Heart left ventricle (tissue), 16 donors: ENCODE data around the gene SLC39A5. TPM values are rescaled to one million over a fixed set of nuclear protein-coding genes. Genes with fewer than 3 reads are reported as not detected.

ENCODE experiments used
- ATAC-seq, 4 donors: fragments of 200-7000 bp; cut with Tn5 transposase; one replicate each; pipeline ENCODE4 v1.9.1; 2020 to 2022; ENCODE audit warnings: moderate library complexity in 4 of 4, mild to moderate bottlenecking in 3 of 4, moderate number of reproducible peaks in 1 of 4
- DNase-seq, 5 donors: peaks; one replicate each; pipeline ENCODE4 v3.0.0-alpha.2; 2020
- H3K27ac ChIP-seq, 12 donors: fragments of 200-600 bp; sonication (generic) in 4 of 12; one replicate each; pipeline versions ENCODE4 v1.5.0 to v1.8.0; 2016 to 2022; ENCODE audit warnings: mild to moderate bottlenecking in 2 of 12
- H3K27me3 ChIP-seq, 9 donors: fragments of 200-600 bp; sonication (generic) in 2 of 9; one replicate each; pipeline versions ENCODE4 v1.5.1 to v1.8.0; 2016 to 2022; ENCODE audit warnings: mild to moderate bottlenecking in 3 of 9
- H3K36me3 ChIP-seq, 9 donors: fragments of 200-600 bp; sonication (generic) in 2 of 9; one replicate each; pipeline versions ENCODE4 v1.5.0 to v1.8.0; 2018 to 2022; ENCODE audit warnings: mild to moderate bottlenecking in 2 of 9
- H3K4me1 ChIP-seq, 12 donors: fragments of 200-600 bp; sonication (generic) in 4 of 12; one replicate each; pipeline versions ENCODE4 v1.5.0 to v1.8.0; 2016 to 2022; ENCODE audit warnings: mild to moderate bottlenecking in 3 of 12
- H3K4me3 ChIP-seq, 12 donors: fragments of 200-600 bp; sonication (generic) in 4 of 12; one replicate each; pipeline versions ENCODE4 v1.5.0 to v1.8.0; 2017 to 2022; ENCODE audit warnings: mild to moderate bottlenecking in 9 of 12, moderate library complexity in 4 of 12
- H3K9me3 ChIP-seq, 12 donors: fragments of 200-600 bp; sonication (generic) in 4 of 12; one replicate each; pipeline versions ENCODE4 v1.5.0 to v1.8.0; 2016 to 2022; ENCODE audit warnings: mild to moderate bottlenecking in 1 of 12
- POLR2A ChIP-seq, 2 donors: fragments of 450-650 bp; IDR thresholded peaks; one replicate each; pipeline ENCODE4 v1.6.1; 2017; ENCODE audit warnings: antibody characterized with exemption in 2 of 2, mild to moderate bottlenecking in 2 of 2, moderate library complexity in 2 of 2
- WGBS, 4 donors: extraction: QIAGEN DNeasy Blood & Tissue Kit in 2 of 4; methylation state at CpG; one replicate each; pipeline versions ENCODE4 v1.1.5 to v1.1.7; 2013 to 2018; 5-methylcytosine and 5-hydroxymethylcytosine counted together
- intact Hi-C, 10 donors: fragments of 100-400 bp; cut with DNase I; formaldehyde crosslinking; loops; one replicate each; pipeline versions ENCODE4 v1.11.1 to v1.14.2; 2022
- polyA plus RNA-seq, 2 donors: library from polyadenylated mRNA; stranded (reverse); fragments of 200-250 nt; gene quantifications; one replicate each; pipeline ENCODE4 v1.2.3, GENCODE V29; 2013
- total RNA-seq, 9 donors: library from RNA; depleted of rRNA in 2 of 9; stranded (reverse); fragments of >200 nt in 2 of 9; fragmentation: NEBNext Ultra II Directional in 3 of 9; extraction: Animal tissue kit (Norgen Biotek cat#: 25700) in 3 of 9; gene quantifications; one replicate each; pipeline versions ENCODE4 v1.1.0 to v1.2.4, GENCODE V29; 2016 to 2023
- TF ChIP-seq, protein P1 (sequence below), 12 donors: fragments of 200-600 bp; sonication (generic) in 4 of 12; IDR thresholded peaks; one replicate each; pipeline versions ENCODE4 v1.5.0 to v1.8.0; 2018 to 2022; ENCODE audit warnings: antibody characterized with exemption in 12 of 12, mild to moderate bottlenecking in 5 of 12
- donor health status: ischemic (EF 13 %, LVEDD 7.1; RV severe dilation, severe dysfunction).
- donor health status: healthy with polysubstance abuse.
- donor health status: DM: no; HTN: yes; CAD: no.
- donor health status: DM: no; HTN: no; CAD: no.
- donor health status: ischemic (EF 25% LVEDD 6.9; RV normal size, moderate dysfunction).
- donor health status: ischemic (EF 25% LVEDD 5.7; RV mildly dilated, moderate dysfunction).
- donor health status: healthy.
- donor health status: DM: yes; HTN: yes; CAD: no.
- donor health status: ischemic (EF 35%, LVEDD 5.7; RV mildly dilated, moderate dysfunction).
- donor health status: nonischemic (EF 11% LVEDD 7.7; RV severe dilation, severe dysfunction).
- donor health status: DM: yes; HTN: yes; CAD: no.
- donor health status: PGD.
- donor health status: ischemic (EF 29% LVEDD 5.4; RV normal size, mild dysfunction).
- donor health status: nonischemic (EF 23%, LVEDD 6.1; RV moderate dilation, normal function).

Gene SLC39A5
- total and polyA plus RNA-seq, 11 donors, result 0.12 TPM; not detected in 10

DNA sequence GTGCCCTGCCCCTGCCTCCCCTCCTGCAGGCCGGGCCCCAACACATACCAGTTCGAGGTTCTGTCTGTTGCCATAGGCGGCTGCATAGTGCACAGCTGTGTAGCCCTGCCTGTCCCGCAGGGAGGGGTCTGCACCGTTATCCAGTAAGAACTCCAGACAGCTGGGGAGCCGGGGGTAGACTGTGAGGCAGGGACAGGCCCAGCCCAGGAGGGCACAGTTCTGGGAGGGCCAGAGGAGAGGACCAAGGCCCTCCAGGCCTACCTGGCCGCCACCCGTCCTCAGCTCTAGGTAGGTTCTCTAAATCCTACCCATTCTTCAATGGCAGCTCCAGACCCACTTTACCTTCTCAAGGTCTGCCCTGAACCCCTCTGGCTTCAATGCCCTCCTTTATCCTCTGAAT, 18.9 kb downstream of the SLC39A5 start:
- TF ChIP-seq POLR2A (IDR thresholded peaks at IDR 0.05), result no peak
- TF ChIP-seq, protein P1, sequence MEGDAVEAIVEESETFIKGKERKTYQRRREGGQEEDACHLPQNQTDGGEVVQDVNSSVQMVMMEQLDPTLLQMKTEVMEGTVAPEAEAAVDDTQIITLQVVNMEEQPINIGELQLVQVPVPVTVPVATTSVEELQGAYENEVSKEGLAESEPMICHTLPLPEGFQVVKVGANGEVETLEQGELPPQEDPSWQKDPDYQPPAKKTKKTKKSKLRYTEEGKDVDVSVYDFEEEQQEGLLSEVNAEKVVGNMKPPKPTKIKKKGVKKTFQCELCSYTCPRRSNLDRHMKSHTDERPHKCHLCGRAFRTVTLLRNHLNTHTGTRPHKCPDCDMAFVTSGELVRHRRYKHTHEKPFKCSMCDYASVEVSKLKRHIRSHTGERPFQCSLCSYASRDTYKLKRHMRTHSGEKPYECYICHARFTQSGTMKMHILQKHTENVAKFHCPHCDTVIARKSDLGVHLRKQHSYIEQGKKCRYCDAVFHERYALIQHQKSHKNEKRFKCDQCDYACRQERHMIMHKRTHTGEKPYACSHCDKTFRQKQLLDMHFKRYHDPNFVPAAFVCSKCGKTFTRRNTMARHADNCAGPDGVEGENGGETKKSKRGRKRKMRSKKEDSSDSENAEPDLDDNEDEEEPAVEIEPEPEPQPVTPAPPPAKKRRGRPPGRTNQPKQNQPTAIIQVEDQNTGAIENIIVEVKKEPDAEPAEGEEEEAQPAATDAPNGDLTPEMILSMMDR (IDR thresholded peaks at IDR 0.05), result no peak
- Histone ChIP-seq H3K36me3 (peaks cover 4 to 100% (median 100%) of the 10 kb centered on the region in 9 donors), H3K4me1 (peaks cover 0 to 12% (median 6%) of the 10 kb centered on the region in 12 donors), H3K27ac (no peak overlapping the region), H3K27me3 (no peaks in the 10 kb centered on the region), H3K9me3 (no peaks in the 10 kb centered on the region), H3K4me3 (no peak overlapping the region)
- 91 to 96% (median 92%) methylated on average over 4 to 8 of the region's 8 CpGs for WGBS, 4 donors
- DNase-seq (peak in 2 of 5 donors; percentile 15 to 48), ATAC-seq (no peak)
- intact Hi-C loops, result no loop called here

DNA sequence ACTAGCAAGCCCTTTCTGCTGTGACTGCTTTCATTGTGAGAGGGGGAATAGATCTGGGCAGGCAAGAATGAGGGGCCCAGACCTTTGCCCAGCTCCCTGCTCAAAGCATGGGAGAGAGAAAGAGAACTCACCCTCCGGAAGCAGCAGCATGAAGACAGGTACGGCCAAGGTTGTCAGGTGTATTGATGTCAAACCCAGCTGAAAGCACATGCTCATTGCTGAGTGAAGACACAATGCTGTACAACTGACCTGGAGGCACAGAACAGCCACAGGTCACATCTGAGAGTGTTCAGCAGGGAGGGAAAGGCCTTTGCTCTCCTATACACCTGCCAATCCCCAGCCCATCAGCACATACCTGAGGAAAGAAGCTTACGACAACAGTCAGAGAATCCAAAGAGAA, 22.8 kb downstream of the SLC39A5 start:
- Histone ChIP-seq H3K4me3 (no peak overlapping the region), H3K27me3 (no peaks in the 10 kb centered on the region), H3K27ac (no peak overlapping the region), H3K4me1 (peaks cover 5 to 20% (median 16%) of the 10 kb centered on the region in 12 donors), H3K9me3 (no peaks in the 10 kb centered on the region), H3K36me3 (peaks cover 4 to 94% (median 88%) of the 10 kb centered on the region in 9 donors)
- DNase-seq (no peak), ATAC-seq (no peak)
- 95 to 98% (median 96%) methylated on average over 3 of the region's 3 CpGs for WGBS, 4 donors
- intact Hi-C loops, result no loop called here
- TF ChIP-seq, protein P1 (IDR thresholded peaks at IDR 0.05), result no peak
- no peak for TF ChIP-seq POLR2A (IDR thresholded peaks at IDR 0.05)

DNA sequence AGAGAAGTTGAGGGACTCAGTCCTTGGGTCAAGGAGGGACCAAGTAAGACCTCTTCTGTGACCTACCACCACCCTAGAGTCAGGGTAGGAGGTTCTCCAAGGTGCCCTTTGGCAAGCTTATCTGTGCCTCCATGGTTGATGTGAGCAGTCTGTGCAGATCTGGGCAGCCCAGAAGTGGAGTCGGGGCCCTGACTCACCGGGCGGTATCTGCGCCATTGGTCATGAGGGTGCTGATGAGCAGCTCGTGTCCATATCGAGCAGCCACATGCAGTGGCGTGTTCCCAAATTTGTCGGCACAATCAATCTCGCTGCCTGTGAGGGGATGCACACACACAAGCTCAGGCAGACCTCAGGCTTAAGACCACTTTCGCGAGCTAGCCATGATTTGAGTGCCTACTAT, 23.2 kb downstream of the SLC39A5 start:
- TF ChIP-seq, protein P1 (IDR thresholded peaks at IDR 0.05), result no peak
- TF ChIP-seq POLR2A (IDR thresholded peaks at IDR 0.05), result no peak
- ATAC-seq, result no peak
- Histone ChIP-seq H3K4me1 (peaks cover 5 to 21% (median 16%) of the 10 kb centered on the region in 12 donors), H3K4me3 (no peak overlapping the region), H3K27ac (no peak overlapping the region), H3K36me3 (peaks cover 4 to 89% (median 84%) of the 10 kb centered on the region in 9 donors), H3K9me3 (no peaks in the 10 kb centered on the region), H3K27me3 (no peaks in the 10 kb centered on the region)
- intact Hi-C loops, result no loop called here
- 89 to 94% (median 91%) methylated on average over 9 to 11 of the region's 11 CpGs for WGBS, 4 donors
- DNase-seq, result no peak

DNA sequence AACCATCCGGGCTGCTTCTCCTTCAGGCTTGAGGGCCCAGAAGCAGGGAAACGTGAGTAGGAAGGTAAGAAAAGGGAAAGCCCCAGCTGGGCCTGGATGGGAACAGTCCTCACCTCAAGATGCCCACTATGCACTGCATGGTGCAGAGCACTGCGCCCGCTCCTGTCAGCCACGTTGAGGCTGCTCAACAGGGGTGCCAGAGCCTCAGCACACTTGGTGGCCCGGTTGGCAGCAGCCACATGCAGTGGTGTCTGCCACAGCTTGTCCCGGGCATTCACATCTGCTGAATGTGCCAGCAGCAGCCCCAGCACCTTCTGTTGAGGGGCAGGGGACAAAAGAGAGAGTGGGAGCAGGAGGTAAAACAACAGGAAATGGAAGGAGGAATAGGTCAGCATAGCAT, 25.8 kb downstream of the SLC39A5 start:
- Histone ChIP-seq H3K4me1 (peaks cover 5 to 29% (median 23%) of the 10 kb centered on the region in 12 donors), H3K27ac (no peak overlapping the region), H3K4me3 (no peak overlapping the region), H3K27me3 (no peaks in the 10 kb centered on the region), H3K36me3 (peaks cover 0 to 64% (median 58%) of the 10 kb centered on the region in 9 donors), H3K9me3 (no peaks in the 10 kb centered on the region)
- no peak for TF ChIP-seq POLR2A (IDR thresholded peaks at IDR 0.05)
- TF ChIP-seq, protein P1 (IDR thresholded peaks at IDR 0.05), result no peak
- intact Hi-C loops, result loop anchor here in 4 of 10 donors (5.0 kb wide), 1 partner anchor 33 kb away; the partner anchor contains the start of genes NABP2 (in 4 of the 4) and RNF41 (in 4 of the 4)
- WGBS, 4 donors, result 86 to 90% (median 87%) methylated on average over 7 of the region's 7 CpGs
- peak in 1 of 5 donors; percentile 7 for DNase-seq
- no peak for ATAC-seq
